OCI-LY7 (cell line): ENCODE data around the gene C1orf21. TPM values are rescaled to one million over a fixed set of nuclear protein-coding genes. Genes with fewer than 3 reads are reported as not detected.

Experiments used
- BruUV-seq: library from RNA; stranded (reverse); fragments of 400-500 nt; replicated peaks from 2 replicates; lab custom pipeline; 2021; lab: Mats Ljungman, UMichigan
- CTCF ChIA-PET: fragments of 300-600 bp; sonication (Branson Sonifier 250); formaldehyde crosslinking; loops from one replicate; lab custom pipeline; 2022; ENCODE audit warnings: antibody characterized with exemption; ENCODE audit not compliant: unreplicated experiment; lab: Charles Lee
- POLR2A ChIA-PET: fragments of 300-600 bp; sonication (Branson Sonifier 250); formaldehyde crosslinking; loops from one replicate; lab custom pipeline; 2022; ENCODE audit warnings: antibody characterized with exemption; lab: Charles Lee
- DNase-seq: peaks from one replicate; pipeline ENCODE4 v3.0.0-alpha.2; 2015; ENCODE audit warnings: low spot score
- H2AFZ ChIP-seq: fragments of 200-600 bp; sonication (generic), shearing (Covaris generic); 2 replicates; pipeline ENCODE4 v1.6.1; 2014; ENCODE audit warnings: mild to moderate bottlenecking, antibody characterized with exemption, low read length, moderate library complexity
- H3K27ac ChIP-seq: fragments of 200-600 bp; sonication (generic); 2 replicates; pipeline ENCODE4 v1.5.1; 2014; ENCODE audit warnings: mixed run types, low read depth, mild to moderate bottlenecking, moderate library complexity, low read length, inconsistent platforms; ENCODE audit not compliant: poor library complexity, severe bottlenecking
- H3K36me3 ChIP-seq: fragments of 200-600 bp; sonication (generic); 2 replicates; pipeline ENCODE4 v1.6.1; 2014; ENCODE audit warnings: mild to moderate bottlenecking, antibody characterized with exemption, low read length, moderate library complexity, mixed read lengths; ENCODE audit not compliant: insufficient read depth
- H3K4me1 ChIP-seq: fragments of 200-600 bp; sonication (generic); 2 replicates; pipeline ENCODE4 v1.5.1; 2014; ENCODE audit warnings: mild to moderate bottlenecking, low read length; ENCODE audit not compliant: insufficient read depth, poor library complexity, severe bottlenecking
- H3K4me2 ChIP-seq: fragments of 200-600 bp; sonication (generic); 2 replicates; pipeline ENCODE4 v1.6.1; 2014; ENCODE audit warnings: mild to moderate bottlenecking, low read length
- H3K4me3 ChIP-seq: fragments of 200-600 bp; sonication (generic); 2 replicates; pipeline ENCODE4 v1.5.1; 2014; ENCODE audit warnings: mild to moderate bottlenecking, low read depth, low read length; ENCODE audit not compliant: poor library complexity, severe bottlenecking
- H3K79me2 ChIP-seq: fragments of 200-600 bp; sonication (generic); 2 replicates; pipeline ENCODE4 v1.6.1; 2016; ENCODE audit warnings: low read depth, mild to moderate bottlenecking, low read length, moderate library complexity, mixed read lengths; ENCODE audit not compliant: insufficient read depth
- H3K9me2 ChIP-seq: fragments of 200-600 bp; sonication (generic); 2 replicates; pipeline ENCODE4 v1.6.1; 2016; ENCODE audit warnings: mild to moderate bottlenecking, low read length, mixed read lengths; ENCODE audit not compliant: insufficient read depth
- H3K9me3 ChIP-seq: fragments of 200-600 bp; sonication (generic); 2 replicates; pipeline ENCODE4 v1.6.1; 2014; ENCODE audit warnings: mild to moderate bottlenecking, mixed run types, low read length, mixed read lengths
- H4K20me1 ChIP-seq: fragments of 200-600 bp; sonication (generic); 2 replicates; pipeline ENCODE4 v1.6.1; 2014; ENCODE audit warnings: mild to moderate bottlenecking, antibody characterized with exemption, low read length, moderate library complexity, mixed read lengths; ENCODE audit not compliant: insufficient read depth
- EZH2phosphoT487 ChIP-seq: fragments of 200-600 bp; sonication (generic); IDR thresholded peaks from 2 replicates; pipeline ENCODE4 v1.6.1; 2018; ENCODE audit warnings: low read depth, borderline replicate concordance, mild to moderate bottlenecking, mixed run types, antibody characterized with exemption, low read length, moderate library complexity, mixed read lengths
- intact Hi-C: fragments of 100-400 bp; cut with micrococcal nuclease; formaldehyde crosslinking; loops from one replicate; pipeline ENCODE4 v1.10.0; 2022; ENCODE audit not compliant: unreplicated experiment
- total RNA-seq, 2 experiments: library from RNA; depleted of rRNA in 1 of 2; stranded (reverse); fragments of >200 nt in 1 of 2; shearing (Covaris generic) in 1 of 2; gene quantifications; 2 replicates each; pipeline ENCODE4 v1.2.3, GENCODE V29; 2014 to 2022
- TF ChIP-seq, protein P1 (sequence below): fragments of 200-600 bp; sonication (generic); conservative IDR thresholded peaks from 2 replicates; pipeline ENCODE4 v1.5.1; 2014; ENCODE audit warnings: mild to moderate bottlenecking, antibody characterized with exemption, low read length, moderate library complexity, mixed read lengths

The C1orf21 gene
- total RNA-seq, 2 experiments from 2014 or later = not detected

DNA sequence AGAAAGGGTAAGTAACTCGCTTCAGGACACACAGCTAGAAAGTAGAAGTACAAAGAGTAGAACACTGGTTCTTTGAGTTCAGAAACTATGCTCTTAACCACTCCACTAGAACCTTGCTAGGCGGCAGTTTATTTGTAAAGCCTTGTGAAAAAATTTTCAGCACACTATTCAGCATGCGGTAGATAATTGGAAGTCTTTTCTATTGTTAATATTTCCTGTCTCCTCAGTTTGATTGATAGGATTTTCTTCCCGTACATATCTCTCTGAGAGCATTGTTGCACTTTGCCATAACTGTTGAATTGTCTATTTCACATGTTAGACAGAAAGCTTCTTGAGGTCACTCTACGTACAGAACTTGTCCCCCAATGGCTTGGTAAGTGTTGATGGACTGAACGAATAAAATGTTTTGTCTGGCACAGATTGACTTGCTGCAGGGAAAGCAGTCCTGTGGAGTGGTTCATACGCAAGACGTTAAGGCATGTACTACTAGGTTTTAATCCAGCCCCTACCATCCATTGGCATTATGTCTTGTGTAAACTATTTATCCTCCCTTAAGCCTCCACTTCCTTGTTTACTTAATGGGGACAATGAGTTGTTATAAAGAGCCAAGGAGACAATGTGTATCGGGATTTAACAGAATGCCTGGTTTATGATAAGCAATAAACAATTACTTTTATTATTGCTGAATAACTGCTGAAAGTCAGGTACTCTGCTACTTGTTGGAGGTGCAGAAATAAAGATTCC lies 35.8 kb downstream of the C1orf21 start:
- Histone ChIP-seq H3K4me1 (no peaks in the 10 kb centered on the region), H2AFZ (no peak overlapping the region), H3K36me3 (no peaks in the 10 kb centered on the region), H4K20me1 (no peaks in the 10 kb centered on the region), H3K4me2 (no peak overlapping the region), H3K9me3 (no peaks in the 10 kb centered on the region), H3K9me2 (no peaks in the 10 kb centered on the region), H3K27ac (no peak overlapping the region), H3K4me3 (no peak overlapping the region), H3K79me2 (no peaks in the 10 kb centered on the region)
- no TSS peak for BruUV-seq
- intact Hi-C loops = no loop called here
- no peak for TF ChIP-seq EZH2phosphoT487
- TF ChIP-seq, protein P1, sequence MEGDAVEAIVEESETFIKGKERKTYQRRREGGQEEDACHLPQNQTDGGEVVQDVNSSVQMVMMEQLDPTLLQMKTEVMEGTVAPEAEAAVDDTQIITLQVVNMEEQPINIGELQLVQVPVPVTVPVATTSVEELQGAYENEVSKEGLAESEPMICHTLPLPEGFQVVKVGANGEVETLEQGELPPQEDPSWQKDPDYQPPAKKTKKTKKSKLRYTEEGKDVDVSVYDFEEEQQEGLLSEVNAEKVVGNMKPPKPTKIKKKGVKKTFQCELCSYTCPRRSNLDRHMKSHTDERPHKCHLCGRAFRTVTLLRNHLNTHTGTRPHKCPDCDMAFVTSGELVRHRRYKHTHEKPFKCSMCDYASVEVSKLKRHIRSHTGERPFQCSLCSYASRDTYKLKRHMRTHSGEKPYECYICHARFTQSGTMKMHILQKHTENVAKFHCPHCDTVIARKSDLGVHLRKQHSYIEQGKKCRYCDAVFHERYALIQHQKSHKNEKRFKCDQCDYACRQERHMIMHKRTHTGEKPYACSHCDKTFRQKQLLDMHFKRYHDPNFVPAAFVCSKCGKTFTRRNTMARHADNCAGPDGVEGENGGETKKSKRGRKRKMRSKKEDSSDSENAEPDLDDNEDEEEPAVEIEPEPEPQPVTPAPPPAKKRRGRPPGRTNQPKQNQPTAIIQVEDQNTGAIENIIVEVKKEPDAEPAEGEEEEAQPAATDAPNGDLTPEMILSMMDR = no peak
- CTCF ChIA-PET = no interaction called here
- no peak for DNase-seq
- POLR2A ChIA-PET = no interaction called here

DNA sequence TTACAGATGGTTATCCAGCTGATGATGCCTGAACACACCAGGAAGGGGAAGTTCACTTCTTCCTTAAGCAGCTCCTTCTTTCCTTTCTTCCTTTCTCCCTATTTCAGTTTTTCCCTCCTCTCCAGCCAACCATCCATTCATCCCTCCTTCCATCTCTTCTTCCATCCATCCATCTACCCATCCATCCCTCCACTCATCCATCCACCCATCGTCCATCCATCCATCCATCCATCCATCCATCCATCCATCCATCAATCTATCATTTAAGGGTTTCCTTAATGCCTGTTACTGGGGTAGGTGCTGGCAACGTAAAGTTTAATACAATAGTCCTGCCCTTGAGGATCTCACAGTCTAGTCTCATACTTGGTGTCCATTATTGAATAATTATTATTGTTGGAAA lies 36.8 kb downstream of the C1orf21 start:
- H3K36me3 ChIP-seq = no peaks in the 10 kb centered on the region
- no TSS peak for BruUV-seq
- no peak overlapping the region for H3K4me3 ChIP-seq
- no peak overlapping the region for H3K27ac ChIP-seq
- intact Hi-C loops = no loop called here
- H4K20me1 ChIP-seq = no peaks in the 10 kb centered on the region
- CTCF ChIA-PET = no interaction called here
- no peak overlapping the region for H3K4me2 ChIP-seq
- no peaks in the 10 kb centered on the region for H3K9me2 ChIP-seq
- no peaks in the 10 kb centered on the region for H3K4me1 ChIP-seq
- POLR2A ChIA-PET = no interaction called here
- H3K9me3 ChIP-seq = no peaks in the 10 kb centered on the region
- DNase-seq = no peak
- no peak for TF ChIP-seq EZH2phosphoT487
- TF ChIP-seq, protein P1 = no peak
- H3K79me2 ChIP-seq = no peaks in the 10 kb centered on the region
- H2AFZ ChIP-seq = no peak overlapping the region

DNA sequence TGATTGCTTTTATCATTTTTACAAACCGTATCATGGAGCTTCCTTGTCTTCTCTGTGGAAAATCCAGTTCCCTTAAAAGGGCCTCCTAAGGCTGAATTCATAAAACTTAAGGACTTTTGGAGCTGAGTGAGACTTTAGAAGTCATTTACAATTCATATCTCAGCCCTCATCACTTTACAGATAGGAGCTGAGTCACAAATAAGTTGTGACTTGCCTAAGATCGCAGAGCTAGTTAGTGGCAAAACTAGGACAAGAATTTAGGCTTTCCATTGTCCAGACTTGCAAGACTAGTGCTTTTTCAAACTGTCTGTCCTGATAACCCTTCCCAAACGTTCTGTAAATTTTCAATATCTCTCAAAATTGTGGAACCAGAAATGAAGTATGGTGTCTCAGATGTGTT lies 37.3 kb downstream of the C1orf21 start:
- ChIA-PET POLR2A (no interaction called here), CTCF (no interaction called here)
- H3K79me2 ChIP-seq = no peaks in the 10 kb centered on the region
- no peaks in the 10 kb centered on the region for H3K9me3 ChIP-seq
- H3K4me2 ChIP-seq = no peak overlapping the region
- H3K4me3 ChIP-seq = no peak overlapping the region
- H3K36me3 ChIP-seq = no peaks in the 10 kb centered on the region
- no TSS peak for BruUV-seq
- no peak for DNase-seq
- intact Hi-C loops = no loop called here
- H3K9me2 ChIP-seq = no peaks in the 10 kb centered on the region
- no peaks in the 10 kb centered on the region for H4K20me1 ChIP-seq
- no peak overlapping the region for H3K27ac ChIP-seq
- no peak overlapping the region for H2AFZ ChIP-seq
- no peak for TF ChIP-seq EZH2phosphoT487
- TF ChIP-seq, protein P1 = no peak
- H3K4me1 ChIP-seq = no peaks in the 10 kb centered on the region
